ENCODE data around the gene NTHL1.

- TF ChIP-seq POLR2A (IDR thresholded peaks at IDR 0.05) (no peak), CTCF (IDR thresholded peaks at IDR 0.05) (no peak)
Measured at GRCh38 chr16:2081201-2082084, 33.8 kb upstream of the NTHL1 start.

Data from vagina (tissue), 2 donors.